Stimulated activated naive CD8-positive, alpha-beta T cell treated with anti-CD3 and anti-CD28 coated beads, Interleukin-15, Interleukin-2, amounts not matched to agents 100 U/mL and 50 U/mL, for 24 hours (primary cell): ENCODE measurements around the gene HTR3B.
"Not testable (repeated sequence)": the region's sequence is repeated elsewhere in the genome, so short reads cannot be mapped to it uniquely, and the experiment has no call there.

ENCODE experiments used
- ATAC-seq: fragments of 150-1000 bp; cut with Tn5 transposase; one replicate; pipeline ENCODE4 v1.10.0; 2021
- DNase-seq: peaks from one replicate; pipeline ENCODE4 v3.0.0; 2021

Gene HTR3B

DNA sequence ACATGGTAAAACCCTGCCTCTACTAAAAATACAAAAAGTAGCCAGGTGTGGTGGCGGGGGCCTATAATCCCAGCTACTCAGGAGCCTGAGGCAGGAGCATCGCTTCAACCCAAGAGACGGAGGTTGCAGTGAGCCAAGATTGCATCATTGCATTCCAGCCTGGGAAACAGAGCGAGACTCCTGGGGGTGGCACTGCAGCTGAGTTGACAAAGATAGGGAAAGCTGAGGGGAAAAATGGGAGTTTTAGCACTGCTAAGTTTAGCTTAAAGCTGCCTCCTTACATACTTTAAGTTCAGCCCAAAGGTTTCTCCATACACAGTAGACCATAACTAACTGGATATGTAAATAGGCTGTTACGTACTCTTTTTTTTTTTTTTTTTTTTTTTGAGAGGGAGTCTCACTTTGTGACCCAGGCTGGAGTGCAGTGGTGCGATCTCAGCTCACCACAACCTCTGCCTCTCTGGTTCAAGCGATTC, 20.2 kb upstream of the HTR3B start:
- DNase-seq (no peak), ATAC-seq (no peak)

DNA sequence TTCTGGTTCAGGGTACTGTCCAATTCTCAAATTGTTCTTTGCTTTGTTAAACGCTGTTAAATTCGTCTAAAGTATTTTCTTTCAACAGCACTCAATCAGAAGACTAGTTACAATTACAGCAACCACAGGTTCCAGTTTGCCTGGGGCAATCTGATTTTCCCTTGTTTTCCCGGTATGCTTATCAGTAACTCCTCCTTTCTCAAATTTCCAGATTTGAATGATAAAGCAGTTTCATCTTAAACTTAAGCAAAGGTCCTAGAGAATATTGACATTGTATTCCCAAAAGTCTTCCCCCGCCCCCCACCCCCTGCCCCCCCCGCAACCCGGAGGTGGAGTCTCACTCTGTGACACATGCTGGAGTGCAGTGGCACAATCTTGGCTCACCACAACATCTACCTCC, 18.7 kb upstream of the HTR3B start:
- DNase-seq, result no peak
- ATAC-seq, result no peak

DNA sequence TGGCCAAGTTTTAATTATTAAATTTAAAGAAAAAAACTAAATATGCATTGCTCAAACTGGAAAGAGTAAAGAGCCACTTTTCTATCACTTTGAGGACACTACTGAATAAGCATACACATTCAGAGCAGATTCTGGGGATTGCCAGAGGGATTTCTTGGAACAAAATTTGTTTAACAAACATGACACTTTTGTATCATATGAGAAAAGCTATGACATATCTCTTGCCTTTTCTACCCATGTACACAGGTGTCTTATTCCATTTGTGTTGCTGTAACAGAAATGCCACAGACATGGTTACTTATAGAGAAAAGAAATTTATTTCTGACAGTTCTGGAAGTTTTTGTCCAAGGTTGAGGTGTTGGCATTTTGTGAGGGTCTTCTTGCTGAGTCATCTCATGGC, 15.7 kb upstream of the HTR3B start:
- ATAC-seq (no peak), DNase-seq (no peak)

DNA sequence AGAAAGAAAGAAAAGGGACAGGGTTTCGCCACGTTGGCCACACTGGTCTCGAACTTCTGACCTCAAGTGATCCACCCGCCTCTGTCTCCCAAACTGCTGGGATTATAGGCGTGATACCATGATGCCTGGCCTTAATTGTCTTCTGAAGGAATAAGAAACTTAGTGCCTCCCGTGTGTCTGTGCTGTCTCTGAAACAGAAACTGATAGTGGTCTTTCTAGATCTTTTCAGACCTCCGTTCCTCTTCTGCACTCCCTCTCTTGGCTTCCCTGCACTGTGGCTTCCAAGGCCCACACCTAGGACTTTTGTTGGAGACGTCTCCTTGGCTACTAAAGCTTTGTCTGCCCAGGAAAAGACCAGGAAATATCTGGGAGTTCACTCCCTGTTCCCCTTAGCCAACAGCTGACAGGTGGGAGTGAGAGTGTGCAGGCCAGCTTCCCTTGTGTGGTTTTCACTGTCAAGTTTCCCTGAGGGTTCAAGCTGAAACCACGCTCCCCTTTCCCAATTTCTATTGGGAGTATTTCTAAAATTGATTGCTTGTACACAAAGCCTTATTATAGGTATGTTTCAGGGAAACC, 10.1 kb upstream of the HTR3B start:
- ATAC-seq, result no peak
- DNase-seq, result no peak

DNA sequence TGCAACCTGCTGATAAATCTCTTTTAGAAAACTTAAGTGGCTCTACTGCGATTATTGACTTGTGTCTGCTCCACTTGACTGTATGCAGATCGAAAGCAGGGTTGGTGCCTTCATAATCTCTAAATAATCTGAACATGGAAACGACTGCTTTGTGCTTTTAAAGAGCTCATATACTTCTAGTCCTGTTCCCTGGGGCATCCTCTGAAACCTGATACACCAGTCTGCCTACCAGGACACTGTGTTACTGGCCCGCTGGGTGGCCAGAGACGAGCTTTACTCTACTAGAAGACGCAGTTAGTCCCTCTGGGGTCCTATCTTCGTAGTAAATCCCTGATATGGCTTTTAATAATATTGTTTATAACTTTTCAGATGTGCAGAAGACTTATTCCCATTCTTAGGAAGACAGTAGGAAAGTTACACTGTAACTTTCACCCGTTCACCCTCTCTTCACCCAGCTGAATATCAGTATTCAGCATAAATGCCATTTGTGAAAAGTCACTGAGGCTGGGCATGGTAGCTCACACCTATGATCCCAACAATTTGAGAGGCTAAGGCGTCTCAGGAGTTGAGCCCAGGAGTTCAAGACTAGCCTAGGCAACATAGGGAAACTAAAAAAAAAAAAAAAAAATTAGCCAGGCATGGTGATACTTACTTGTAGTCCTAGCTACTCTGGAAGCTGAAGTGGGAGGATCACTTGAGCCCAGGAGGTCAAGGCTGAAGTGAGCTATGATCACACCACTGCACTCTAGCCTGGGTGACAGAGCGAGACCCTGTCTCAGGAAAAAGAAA, 9.0 kb upstream of the HTR3B start:
- ATAC-seq, result no peak

DNA sequence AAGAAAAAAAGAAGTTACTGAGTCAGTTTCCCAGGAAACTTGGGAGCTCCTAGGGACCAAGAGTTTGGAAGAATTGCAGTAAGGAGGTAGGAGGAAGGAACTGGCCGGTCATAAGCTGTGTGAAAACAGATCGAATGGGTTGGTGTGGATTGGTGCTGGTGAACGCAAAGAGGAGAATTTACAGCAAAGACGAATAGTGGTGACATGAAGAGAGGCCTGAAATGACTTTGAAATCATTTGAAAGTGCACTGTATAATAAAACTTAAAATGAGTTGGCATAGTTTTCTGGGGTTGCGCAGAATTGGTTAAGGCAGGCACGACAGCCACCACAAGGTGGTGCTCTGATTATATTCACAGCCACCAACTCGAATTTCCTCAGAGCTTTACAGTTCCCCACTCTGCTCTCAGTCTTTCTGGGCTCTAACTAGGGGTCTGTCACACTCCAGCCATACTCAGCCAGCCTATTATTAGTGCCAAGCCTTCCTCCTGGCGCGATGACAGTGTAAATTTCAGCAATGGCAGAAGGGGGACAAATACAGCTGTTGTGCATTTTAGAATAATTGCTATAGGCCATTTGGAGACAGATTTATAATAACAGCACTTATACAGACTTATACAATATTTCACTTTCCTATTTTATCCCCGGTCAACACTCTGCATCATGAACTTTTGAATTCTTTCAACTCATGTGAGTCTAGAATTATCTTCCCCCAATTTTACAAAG, 8.3 kb upstream of the HTR3B start:
- peak; percentile 24 for DNase-seq
- peak; percentile 55 for ATAC-seq

More for the DNA sequence above, 9.0 kb upstream of the HTR3B start:
- DNase-seq, result no peak

DNA sequence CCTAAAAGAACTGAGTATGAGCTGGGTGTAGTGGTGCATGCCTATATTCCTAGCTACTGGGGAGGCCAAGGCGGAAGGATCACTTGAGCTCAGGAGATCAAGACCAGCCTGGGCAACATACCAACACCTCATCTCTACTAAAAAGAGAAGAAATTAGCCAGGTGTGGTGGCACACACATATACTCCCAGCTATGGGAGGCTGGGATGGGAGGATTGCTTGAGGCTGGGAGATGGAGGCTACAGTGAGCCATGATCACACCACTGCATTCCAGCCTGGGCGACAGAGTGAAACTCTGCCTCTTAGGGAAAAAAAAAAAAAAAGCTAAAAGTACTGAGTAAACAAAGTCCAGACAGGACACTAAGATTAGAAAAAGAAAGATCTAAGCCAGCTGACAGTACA, 3.5 kb upstream of the HTR3B start:
- no peak for ATAC-seq

DNA sequence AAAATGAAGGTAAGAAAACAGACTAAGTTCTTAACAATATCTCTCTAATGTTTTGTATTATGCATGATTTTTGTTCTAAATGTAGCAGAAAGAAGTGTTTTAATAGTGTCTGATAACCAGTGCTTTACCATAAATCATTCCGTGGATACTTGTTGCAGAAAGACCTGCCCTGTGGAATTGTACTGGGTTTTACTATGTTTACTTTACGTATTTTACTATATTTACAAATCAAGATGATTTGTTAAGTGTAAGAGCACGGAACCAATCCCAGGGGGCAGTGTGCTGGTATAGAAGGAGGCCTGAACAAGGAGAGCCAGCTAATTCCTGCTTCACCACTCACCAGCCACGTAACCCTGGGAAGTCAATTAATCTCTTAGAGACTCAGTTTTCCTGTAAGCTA, 1.4 kb downstream of the HTR3B start:
- DNase-seq (no peak), ATAC-seq (no peak)

More for the DNA sequence above, 3.5 kb upstream of the HTR3B start:
- no peak for DNase-seq

DNA sequence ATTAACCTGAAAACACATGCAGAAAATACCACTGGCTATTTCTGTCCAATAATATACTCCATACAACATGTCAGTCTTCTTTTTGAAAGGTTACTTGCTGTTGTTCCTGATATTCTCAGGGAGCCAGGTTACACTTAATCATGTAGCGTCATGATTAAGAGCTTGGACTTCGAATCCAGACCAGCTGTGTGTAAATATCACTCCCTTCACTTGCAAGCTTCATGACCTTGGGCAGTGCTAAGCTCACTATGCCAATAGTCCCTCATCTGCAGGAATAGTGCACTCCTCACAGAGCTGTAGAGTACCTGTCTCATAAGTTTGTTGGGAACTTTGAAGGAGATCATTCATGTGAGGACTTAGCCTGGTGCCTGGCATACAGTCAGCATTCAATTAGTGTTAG, 1.9 kb downstream of the HTR3B start:
- no peak for DNase-seq
- no peak for ATAC-seq

DNA sequence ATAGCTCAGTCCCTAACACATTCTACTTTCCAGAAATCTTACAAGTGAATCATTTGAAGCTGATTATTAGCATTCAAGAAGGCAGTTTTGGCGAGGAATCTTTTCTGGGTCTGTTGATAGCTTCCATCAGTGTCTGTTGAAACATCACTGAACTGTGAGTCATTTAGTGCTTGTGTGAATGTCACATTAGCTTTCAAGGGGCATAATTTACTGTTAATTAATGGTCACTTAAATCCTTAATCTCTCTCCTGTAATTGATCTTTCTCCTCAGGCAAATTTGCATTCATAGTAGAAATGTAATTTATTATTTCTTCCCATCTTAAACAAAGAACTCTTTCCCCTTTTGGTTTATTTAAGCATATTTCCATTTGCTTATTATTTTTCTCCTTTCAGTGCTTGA, 2.6 kb downstream of the HTR3B start:
- DNase-seq (no peak), ATAC-seq (no peak)

DNA sequence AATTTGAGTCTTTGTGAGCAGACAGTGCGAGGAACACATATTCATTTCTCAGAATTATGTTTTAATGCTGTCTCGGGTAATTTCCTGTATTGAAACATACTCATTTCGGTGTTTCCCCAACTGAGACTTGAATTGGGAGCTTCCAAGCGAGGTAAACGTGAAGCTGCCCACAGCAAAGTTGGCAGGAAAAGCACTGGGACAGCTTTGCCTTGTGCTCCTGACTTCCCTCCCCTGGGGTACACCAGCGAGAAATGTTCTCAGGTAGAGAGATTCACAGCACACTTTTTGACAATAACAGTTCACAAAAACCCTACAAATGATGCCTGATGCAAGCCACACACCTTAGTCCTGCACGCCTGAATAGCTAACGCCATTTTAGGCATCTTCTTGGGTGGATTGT, 3.1 kb downstream of the HTR3B start:
- ATAC-seq (no peak), DNase-seq (no peak)

DNA sequence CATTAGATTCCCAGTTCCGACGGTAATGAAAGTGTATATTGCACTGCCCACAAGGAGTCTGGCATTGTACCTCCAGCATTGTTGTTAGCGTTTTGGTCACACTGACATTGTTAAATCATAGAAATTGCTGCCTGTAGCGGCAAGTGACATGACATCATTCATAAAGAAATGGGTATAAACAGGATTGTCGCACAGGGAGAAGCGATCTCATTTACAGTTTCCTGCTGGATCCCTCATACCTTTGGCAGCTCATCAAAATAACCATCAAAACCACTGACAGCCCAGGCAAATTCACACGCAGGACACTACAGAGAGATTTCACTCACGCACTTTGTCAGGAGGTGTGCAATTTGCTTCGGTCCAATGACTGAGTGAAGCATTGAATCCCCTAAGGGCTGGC, 3.5 kb downstream of the HTR3B start:
- ATAC-seq, result no peak

DNA sequence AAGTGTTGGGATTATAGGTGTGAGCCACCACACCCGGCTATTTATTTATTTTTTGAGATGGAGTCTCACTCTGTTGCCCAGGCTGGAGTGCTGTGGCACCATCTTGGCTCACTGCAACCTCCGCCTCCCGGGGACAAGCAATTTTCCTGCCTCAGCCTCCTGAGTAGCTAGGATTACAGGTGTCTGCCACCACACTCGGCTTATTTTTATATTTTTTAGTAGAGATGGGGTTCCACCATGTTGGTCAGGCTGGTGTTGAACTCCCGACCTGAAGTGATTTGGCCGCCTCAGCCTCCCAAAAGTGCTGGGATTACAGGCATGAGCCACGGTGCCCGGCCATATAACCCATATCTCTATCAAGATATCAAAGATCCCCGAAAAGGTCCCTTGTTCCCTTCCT, 6.9 kb downstream of the HTR3B start:
- ATAC-seq, DNase-seq: not testable (repeated sequence)

More for the DNA sequence above, 3.5 kb downstream of the HTR3B start:
- no peak for DNase-seq

DNA sequence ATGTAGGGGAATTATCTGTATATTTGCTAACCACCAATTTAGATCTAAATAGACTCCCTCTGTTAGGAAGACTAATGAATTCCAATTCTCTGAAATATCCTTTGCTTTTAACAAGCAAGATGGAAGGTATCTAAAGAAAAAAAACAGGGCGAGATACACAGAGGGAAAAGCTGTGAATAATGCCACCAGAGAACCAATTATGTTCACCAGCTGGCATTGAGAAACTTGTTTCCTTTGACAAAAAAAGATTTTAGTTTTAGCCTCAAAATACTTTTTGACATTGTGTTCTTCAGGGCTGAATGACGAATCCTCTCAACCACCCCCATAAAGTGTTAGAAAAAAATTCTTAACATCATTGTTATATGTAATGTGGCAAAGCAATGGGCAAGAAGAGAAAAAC, 19.0 kb downstream of the HTR3B start:
- DNase-seq (no peak), ATAC-seq (no peak)

DNA sequence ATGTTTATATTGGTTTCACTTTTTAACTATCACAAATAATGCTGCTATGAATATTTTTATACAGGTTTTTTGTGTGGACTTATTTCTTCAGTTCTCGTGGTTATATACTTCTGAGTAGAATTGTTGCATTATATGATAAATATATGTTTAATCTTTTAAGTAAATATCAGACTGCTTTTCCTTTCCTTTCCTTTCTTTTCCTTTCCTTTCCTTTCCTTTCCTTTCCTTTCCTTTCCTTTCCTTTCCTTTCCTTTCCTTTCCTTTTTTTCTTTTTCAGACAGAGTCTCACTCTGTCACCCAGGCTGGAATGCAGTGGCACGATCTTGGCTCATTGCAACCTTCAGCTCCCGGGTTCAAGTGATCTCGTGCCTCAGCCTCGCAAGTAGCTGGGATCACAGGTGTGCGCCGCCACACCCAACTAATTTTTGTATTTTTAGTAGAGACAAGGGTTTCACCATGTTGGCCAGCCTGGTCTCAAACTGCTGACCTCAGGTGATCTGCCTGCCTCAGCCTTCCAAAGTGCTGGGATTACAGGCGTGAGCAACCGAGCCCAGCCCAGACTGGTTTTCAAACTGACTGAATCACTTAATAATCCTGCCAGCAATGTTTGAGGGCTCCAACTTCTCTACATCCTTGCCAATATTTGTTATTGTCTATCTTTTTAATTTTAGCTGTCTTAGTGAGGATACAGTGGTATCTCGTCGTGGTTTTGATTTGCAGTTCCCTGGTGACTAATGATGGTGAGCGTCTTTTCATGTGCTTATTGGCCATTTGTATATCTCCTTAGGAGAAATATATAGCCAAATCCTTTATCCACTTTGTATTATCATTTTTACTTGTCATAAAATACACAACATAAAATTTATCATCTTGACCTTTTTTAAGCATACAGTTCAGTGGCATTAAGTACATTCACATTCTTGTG, 21.9 kb downstream of the HTR3B start:
- DNase-seq, result no peak
- ATAC-seq, result no peak

DNA sequence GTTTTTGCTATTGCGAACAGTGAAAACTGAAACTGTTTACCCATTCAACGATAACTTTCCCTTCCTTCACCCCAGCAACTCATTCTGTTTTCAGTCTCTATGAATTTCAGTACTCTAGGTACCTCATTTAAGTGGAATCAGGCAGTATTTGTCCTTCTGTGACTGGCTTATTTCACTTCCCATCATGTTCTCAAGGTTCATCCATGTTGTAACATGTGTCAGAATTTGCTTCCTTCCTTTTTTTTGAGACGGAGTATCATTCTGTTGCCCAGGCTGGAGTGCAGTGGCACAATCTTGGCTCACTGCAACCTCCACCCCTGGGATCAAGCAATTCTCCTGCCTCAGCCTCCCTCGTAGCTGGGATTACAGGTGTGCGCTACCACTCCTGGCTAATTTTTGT, 23.7 kb downstream of the HTR3B start:
- no peak for ATAC-seq

DNA sequence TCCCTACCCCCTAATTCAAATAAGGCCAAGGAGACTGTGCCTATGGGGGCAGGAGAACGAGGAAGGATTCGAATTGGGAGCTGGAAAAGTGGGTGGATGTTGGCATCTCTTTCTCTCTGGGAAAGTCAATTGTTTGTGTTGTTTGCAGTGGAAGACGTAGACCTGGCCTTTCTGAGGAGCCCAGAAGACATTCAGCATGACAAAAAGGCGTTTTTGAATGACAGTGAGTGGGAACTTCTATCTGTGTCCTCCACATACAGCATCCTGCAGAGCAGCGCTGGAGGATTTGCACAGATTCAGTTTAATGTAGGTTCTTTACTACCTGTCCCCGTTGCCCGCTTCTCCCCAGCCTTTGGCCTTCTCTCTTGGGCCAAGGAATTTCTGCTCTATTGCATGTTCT, 28.2 kb downstream of the HTR3B start:
- ATAC-seq (no peak), DNase-seq (no peak)

More for the DNA sequence above, 23.7 kb downstream of the HTR3B start:
- DNase-seq, result no peak

DNA sequence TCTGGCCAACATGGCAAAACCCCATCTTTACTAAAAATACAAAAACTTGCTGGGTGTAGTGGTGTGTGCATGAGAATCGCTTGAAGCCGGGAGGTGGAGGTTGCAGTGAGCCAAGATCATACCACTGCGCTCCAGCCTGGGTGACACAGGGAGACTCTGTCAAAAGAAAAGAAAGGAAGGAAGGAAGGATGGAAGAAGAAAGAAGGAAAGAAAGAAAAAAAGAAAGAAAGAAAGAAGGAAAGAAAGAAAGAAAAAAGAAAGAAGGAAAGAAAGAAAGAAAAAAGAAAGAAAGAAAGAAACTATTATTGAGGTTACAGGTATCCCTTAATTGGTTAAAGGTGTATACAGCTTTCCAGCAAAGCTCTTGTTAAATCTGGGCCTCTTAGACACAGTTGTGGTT, 29.6 kb downstream of the HTR3B start:
- not testable (repeated sequence) for DNase-seq, ATAC-seq

DNA sequence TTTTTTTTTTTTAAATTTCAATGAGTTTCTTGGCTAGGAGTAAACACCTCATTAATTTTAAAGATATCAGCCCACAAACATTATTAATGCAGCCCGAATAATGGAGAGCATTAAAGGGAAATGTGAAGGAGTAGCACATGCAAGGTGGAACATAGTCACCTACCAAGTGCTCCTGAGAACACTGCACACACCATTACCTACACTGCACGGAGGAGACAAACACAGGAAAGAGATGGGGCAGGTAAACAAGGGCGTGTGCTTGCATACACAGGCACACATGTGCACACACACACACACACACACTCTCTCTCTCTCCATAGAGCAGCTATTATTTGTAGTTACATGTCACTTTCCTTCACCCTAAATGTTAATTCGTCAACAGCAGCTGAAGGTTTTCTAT, 30.2 kb downstream of the HTR3B start:
- DNase-seq (no peak), ATAC-seq (no peak)

DNA sequence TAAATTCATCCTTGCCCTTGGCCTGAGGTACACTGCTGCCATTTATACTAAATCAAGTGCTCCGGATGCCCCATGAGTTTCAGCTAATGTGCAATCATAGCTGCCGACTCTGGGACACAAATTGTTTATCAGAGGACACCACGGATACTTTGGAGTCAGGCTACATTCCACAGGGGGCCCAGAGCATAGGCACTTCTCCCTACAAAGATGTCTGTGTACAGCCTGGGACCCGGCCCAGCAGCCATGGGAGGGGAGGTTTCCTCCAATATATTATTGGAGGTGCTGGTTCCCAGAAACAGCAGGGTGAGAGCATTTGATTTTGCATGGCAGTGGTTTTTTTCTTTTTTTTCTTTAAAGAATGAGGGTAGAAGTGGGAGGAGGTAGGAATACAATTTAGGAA, 31.3 kb downstream of the HTR3B start:
- ATAC-seq (no peak), DNase-seq (no peak)

DNA sequence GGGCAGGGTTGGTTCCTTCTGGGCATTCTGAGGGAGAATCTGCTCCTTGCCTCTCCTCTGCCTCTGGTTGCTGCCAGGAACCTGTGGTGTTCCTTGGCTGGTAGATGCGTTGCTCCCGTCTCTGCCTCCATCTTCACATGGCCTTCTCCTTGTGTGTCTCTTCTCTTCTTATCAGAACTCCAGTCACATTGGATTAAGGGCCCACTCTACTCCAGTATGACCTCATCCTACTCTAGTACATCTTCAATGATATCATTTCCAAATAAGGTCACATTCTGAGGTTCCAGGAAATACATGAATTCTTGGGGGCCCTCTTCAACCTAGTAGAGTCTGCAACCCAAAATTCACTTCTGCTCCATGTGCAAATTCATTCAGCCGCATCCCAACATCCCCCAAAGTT, 33.3 kb downstream of the HTR3B start:
- no peak for DNase-seq
- no peak for ATAC-seq

DNA sequence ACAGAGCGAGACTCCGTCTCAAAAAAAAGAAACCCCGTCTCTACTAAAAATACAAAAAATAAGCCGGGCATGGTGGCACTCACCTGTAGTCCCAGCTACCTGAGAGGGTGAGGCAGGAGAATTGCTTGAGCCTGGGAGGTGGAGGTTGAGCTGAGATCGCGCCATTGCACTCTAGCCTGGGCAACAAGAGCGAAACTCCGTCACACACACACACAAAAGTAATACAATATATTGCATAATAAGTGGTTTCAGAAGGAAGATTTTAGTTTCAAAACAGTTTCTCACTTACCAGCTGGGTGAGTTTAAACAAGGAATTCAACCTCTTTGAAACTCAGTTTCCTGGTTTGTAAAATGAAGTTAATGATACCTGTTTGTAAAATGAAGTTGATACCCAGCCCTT, 37.7 kb downstream of the HTR3B start:
- ATAC-seq (no peak), DNase-seq (no peak)
